Activated T-cell treated with anti-CD3 and anti-CD28 coated beads, Interleukin-2, amount 50 U/mL, for 24 hours (primary cell): ENCODE results near the gene HADH.
"Not testable (repeated sequence)": the region's sequence is repeated elsewhere in the genome, so short reads cannot be mapped to it uniquely, and the experiment has no call there.

ENCODE experiments used
- DNase-seq: peaks from one replicate; pipeline ENCODE4 v3.0.0-alpha.2; 2020
- H3K27ac Mint-ChIP-seq: 2 replicates; pipeline ENCODE4 v1.8.0; 2020; ENCODE audit warnings: mild to moderate bottlenecking, mixed read lengths
- H3K27me3 Mint-ChIP-seq: 2 replicates; pipeline ENCODE4 v1.8.0; 2020; ENCODE audit warnings: mixed read lengths
- H3K36me3 Mint-ChIP-seq: 2 replicates; pipeline ENCODE4 v1.8.0; 2020; ENCODE audit warnings: low read depth, mixed read lengths
- H3K4me1 Mint-ChIP-seq: 2 replicates; pipeline ENCODE4 v1.8.0; 2020; ENCODE audit warnings: low read depth, mixed read lengths
- H3K4me3 Mint-ChIP-seq: 2 replicates; pipeline ENCODE4 v1.8.0; 2020; ENCODE audit warnings: mild to moderate bottlenecking, moderate library complexity, mixed read lengths
- H3K9me3 Mint-ChIP-seq: 2 replicates; pipeline ENCODE4 v1.8.0; 2020; ENCODE audit warnings: mixed read lengths

HADH gene

DNA sequence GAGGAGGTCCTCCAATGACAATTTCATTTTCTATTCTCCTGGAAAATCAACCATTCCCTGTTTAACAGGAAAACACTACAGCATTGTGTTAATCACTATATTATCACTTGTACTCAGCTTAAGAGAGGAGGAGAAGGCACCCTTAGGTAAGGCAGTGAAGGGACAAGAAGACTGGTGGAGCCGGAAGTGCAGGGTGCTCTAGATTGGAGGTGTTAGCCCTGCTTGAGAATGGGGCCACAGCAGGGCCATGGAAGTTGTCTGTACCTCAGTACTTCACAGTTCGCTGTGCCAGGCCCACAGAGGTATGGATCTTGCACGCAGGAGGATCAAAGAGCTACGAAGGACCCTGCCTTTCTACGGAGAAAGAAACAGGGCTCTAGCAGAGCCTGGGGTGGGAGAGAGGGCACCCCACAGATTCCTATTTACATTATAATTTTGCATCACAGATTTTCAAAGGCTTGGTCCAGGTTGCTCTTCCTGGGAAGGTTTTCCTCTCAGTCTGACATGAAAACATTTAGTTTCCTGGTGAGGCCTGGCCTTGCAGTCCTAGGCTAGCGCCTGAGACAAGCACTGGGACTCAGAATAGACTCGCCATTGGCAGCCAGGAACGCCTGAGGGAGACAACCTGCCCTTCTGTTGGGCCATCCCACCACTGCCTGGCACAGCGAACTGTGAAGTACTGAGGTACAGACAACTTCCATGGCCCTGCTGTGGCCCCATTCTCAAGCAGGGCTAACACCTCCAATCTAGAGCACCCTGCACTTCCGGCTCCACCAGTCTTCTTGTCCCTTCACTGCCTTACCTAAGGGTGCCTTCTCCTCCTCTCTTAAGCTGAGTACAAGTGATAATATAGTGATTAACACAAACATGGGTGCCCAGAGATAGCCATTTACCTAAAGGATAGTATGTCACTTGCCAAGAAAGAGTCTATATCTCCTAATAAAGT is 60.8 kb downstream of the HADH start:
- not testable (repeated sequence) for DNase-seq, H3K9me3 Mint-ChIP-seq
- peaks cover 89% of the 10 kb centered on the region for H3K36me3 Mint-ChIP-seq

DNA sequence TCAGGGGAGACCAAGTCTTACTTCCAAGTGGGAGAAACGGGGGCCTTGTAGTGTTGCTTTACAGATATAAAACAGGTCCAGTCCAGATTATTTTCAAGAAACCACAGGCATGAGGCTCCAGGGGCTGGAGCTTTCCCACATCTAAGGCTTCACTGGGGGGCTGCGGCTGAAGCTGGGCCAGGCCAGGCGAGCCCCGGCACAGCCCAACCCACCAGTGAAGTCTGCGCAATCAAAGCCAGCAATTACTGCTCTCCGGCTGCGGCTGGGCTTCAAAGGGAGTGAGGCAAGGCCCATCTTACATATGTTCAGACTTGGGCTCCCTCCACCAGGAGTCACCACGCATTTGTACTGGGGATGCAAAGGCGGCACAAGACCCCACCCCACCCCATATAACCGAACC is 61.7 kb downstream of the HADH start:
- H3K36me3 Mint-ChIP-seq = peaks cover 89% of the 10 kb centered on the region
- H3K27me3 Mint-ChIP-seq = no peaks in the 10 kb centered on the region
- no peak for DNase-seq
- H3K9me3 Mint-ChIP-seq = no peaks in the 10 kb centered on the region
- H3K27ac Mint-ChIP-seq = peak overlapping the region; percentile 99
- no peak overlapping the region for H3K4me3 Mint-ChIP-seq
- peaks cover 92% of the 10 kb centered on the region for H3K4me1 Mint-ChIP-seq

More for the DNA sequence above, 60.8 kb downstream of the HADH start:
- not testable (repeated sequence) for H3K27me3 Mint-ChIP-seq
- Mint-ChIP-seq H3K27ac (peak overlapping the region; percentile 99), H3K4me3 (peak overlapping the region; percentile 81), H3K4me1 (peaks cover 92% of the 10 kb centered on the region)

DNA sequence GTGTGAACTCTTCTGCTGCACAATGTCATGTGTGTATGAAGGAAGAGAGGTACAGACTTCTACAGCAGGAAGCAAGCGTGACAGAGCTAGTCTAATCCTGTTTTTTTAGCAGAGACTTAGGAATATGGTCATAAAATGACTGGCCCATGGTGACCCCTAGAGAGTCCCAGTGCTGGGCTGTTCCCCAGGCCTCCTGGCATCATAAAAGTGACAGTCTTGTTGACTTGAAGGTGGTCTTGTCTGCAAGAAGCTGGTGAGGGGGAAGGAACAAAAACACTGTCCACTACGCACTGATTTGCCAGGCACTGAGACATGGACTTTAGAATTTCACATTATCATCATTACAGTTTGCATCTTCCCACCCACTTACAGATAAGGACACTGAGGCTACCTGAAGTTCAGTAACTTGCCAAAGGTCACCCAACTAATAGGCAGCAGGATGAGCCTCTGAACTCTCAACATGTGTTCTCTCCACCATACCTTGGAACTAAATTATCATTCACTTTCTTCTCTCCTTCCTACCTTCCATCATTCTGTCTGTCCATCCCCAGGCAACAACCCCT is 63.0 kb downstream of the HADH start:
- peaks cover 97% of the 10 kb centered on the region for H3K4me1 Mint-ChIP-seq
- H3K36me3 Mint-ChIP-seq = peaks cover 89% of the 10 kb centered on the region
- DNase-seq = no peak
- H3K4me3 Mint-ChIP-seq = no peak overlapping the region
- H3K27ac Mint-ChIP-seq = peak overlapping the region; percentile 99
- H3K9me3 Mint-ChIP-seq = no peaks in the 10 kb centered on the region
- no peaks in the 10 kb centered on the region for H3K27me3 Mint-ChIP-seq

DNA sequence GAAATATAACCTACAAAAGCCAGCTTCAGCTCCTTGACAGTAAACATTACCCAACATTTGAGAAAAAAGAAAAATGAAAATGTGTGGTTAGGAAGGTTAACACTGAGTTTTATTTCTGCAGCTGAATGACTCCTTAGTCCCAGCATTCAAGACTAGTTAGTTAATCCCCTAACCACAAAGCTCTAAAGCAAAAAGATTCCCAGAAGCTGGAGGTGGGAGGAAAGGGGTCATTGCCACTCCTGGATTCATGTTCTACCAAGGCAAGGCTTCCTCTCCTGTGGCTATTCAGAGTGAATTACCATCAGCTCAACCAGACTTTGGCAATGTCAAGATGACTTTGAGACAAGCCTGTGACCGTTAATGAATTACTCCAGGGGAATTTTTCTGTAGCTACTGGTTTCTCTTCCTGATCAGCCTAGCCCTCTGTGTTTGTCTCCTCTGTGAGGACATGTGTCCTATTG is 63.6 kb downstream of the HADH start:
- Mint-ChIP-seq H3K4me3 (no peak overlapping the region), H3K27me3 (no peaks in the 10 kb centered on the region), H3K36me3 (peaks cover 84% of the 10 kb centered on the region)

DNA sequence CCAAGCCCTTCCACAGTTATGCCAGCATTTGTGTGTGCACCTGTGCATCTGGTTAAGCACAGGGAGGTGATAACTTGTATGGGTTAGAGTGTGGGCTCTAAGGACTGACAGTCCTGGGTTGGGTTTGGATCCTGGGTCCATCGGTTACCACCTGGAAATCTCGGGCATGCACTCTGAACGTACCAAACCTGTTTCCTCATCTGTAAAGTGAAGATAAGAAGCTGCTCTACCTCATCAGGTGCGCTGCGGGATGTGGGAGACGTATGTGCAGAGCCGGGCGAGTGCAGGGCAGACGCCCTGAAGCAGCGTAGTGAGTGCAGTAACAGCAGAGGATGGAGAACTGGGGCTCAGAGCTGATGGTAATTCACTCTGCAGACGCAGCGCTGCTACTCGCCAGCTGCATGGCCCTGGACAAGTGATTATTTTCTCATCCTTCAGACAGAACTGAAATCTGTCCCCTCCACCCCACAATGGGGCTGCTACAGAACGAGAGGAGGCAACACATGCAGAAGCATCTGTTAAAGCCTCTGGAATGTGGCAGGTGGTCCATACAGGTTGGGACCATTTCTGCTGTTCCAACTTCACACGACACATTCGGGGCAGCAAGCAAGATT is 64.4 kb downstream of the HADH start:
- no peaks in the 10 kb centered on the region for H3K9me3 Mint-ChIP-seq
- no peak overlapping the region for H3K4me3 Mint-ChIP-seq
- H3K27me3 Mint-ChIP-seq = no peaks in the 10 kb centered on the region
- no peak for DNase-seq
- peaks cover 96% of the 10 kb centered on the region for H3K4me1 Mint-ChIP-seq
- H3K27ac Mint-ChIP-seq = peak overlapping the region; percentile 99
- H3K36me3 Mint-ChIP-seq = peaks cover 84% of the 10 kb centered on the region

More for the DNA sequence above, 63.6 kb downstream of the HADH start:
- Mint-ChIP-seq H3K27ac (peak overlapping the region; percentile 99), H3K9me3 (no peaks in the 10 kb centered on the region), H3K4me1 (peaks cover 96% of the 10 kb centered on the region)
- DNase-seq = no peak

DNA sequence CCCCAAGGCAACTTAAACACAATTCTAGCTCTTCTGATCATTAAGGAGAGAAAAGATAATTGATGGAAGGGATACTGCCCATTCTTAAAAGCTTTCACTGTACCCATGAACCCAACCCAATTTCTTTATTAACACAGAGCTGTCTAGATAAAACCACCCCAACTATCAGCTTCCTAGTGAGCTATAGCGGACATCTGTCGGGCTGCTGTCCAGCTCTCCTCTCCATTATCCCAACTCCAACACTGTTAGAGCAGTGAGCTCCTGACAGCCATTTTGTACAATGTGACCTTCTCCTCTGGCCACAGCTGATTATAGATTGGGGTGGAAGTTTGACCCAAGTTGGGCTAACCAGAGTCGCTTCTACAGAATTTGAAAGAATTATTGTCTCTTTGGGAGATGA is 66.1 kb downstream of the HADH start:
- H3K36me3 Mint-ChIP-seq = peaks cover 88% of the 10 kb centered on the region

DNA sequence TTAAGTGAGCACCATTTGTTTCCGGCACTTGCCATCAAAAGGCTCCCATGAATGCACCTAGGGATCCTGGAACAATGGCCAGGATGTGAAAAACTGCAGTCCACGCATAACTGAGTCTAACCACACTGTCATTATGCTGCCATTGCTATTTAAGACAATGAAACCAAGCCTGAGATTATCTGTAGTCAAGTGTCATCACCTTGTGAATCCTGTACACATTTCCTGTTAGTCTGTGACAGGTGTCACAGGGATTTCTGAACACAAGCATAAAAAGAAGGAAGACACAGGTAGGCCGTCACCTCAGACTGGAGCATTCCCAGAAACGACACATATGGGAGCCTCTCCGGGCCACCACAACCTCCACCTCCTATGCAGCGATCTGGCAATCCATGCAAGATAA is 66.7 kb downstream of the HADH start:
- Mint-ChIP-seq H3K4me3 (no peak overlapping the region), H3K4me1 (peaks cover 96% of the 10 kb centered on the region), H3K27ac (peak overlapping the region; percentile 79)

More for the DNA sequence above, 66.1 kb downstream of the HADH start:
- Mint-ChIP-seq H3K27me3 (no peaks in the 10 kb centered on the region), H3K4me1 (peaks cover 96% of the 10 kb centered on the region), H3K4me3 (no peak overlapping the region), H3K27ac (peak overlapping the region; percentile 79), H3K9me3 (no peaks in the 10 kb centered on the region)
- DNase-seq = no peak

DNA sequence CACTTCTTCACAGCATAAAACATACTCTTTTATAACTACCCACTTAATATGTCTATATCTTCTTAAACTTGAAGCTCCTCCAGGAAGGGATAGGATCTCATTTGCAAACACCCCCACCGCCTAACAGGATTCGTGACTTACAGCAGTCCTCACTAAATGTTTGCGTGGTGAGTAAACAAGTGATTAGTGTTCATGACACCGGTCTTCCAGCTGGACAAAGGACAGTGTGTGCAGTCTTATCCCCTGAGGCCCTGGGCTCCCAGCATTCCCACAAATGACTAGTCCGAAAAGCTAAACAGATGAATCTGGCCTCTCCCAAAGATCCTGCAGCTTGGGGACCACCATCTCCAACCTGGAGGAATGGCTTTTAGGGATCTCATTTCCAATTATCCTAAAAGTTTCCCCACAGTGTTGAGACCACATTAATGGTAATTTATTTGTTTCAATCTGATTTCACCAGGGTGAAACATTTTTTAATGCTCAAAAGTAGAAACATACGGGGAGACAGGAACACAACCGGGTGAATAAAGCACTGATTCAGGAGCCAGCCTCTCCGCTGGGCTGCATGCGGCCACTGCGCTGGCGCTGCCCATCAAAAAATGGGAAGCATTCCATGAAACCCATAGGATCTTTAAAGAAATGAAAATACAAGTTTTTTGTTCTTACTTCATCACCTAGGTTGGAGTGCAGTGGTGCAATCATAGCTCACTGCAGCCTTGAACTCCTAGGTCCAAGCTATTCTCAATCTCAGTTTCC is 69.2 kb downstream of the HADH start:
- H3K27ac Mint-ChIP-seq = peak overlapping the region; percentile 83
- H3K27me3 Mint-ChIP-seq = no peaks in the 10 kb centered on the region
- peaks cover 86% of the 10 kb centered on the region for H3K36me3 Mint-ChIP-seq
- no peak overlapping the region for H3K4me3 Mint-ChIP-seq
- no peak for DNase-seq
- peaks cover 90% of the 10 kb centered on the region for H3K4me1 Mint-ChIP-seq
- no peaks in the 10 kb centered on the region for H3K9me3 Mint-ChIP-seq

More for the DNA sequence above, 66.7 kb downstream of the HADH start:
- Mint-ChIP-seq H3K36me3 (peaks cover 87% of the 10 kb centered on the region), H3K9me3 (no peaks in the 10 kb centered on the region), H3K27me3 (no peaks in the 10 kb centered on the region)
- no peak for DNase-seq

DNA sequence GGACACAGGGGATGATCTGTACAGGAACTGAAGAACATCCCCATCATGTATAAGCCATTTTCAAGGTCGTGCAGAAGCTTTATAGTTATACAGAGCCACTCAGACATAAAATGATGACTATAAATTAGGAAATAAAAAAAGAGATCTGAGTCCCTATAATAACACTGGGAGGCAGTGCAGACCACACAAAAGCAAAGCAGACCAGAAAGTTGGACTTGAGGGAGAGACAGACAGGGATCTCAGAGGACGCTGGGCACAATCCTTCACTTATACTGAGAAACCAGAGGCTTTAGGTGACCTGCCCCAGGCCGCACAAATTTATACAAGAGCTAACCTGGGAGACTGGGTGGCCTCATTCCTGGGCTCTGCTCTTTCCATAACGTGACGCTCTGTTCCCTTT is 70.5 kb downstream of the HADH start:
- Mint-ChIP-seq H3K9me3 (no peaks in the 10 kb centered on the region), H3K4me1 (peaks cover 90% of the 10 kb centered on the region), H3K27ac (peak overlapping the region; percentile 83), H3K36me3 (peaks cover 86% of the 10 kb centered on the region), H3K4me3 (no peak overlapping the region), H3K27me3 (no peaks in the 10 kb centered on the region)
- no peak for DNase-seq

DNA sequence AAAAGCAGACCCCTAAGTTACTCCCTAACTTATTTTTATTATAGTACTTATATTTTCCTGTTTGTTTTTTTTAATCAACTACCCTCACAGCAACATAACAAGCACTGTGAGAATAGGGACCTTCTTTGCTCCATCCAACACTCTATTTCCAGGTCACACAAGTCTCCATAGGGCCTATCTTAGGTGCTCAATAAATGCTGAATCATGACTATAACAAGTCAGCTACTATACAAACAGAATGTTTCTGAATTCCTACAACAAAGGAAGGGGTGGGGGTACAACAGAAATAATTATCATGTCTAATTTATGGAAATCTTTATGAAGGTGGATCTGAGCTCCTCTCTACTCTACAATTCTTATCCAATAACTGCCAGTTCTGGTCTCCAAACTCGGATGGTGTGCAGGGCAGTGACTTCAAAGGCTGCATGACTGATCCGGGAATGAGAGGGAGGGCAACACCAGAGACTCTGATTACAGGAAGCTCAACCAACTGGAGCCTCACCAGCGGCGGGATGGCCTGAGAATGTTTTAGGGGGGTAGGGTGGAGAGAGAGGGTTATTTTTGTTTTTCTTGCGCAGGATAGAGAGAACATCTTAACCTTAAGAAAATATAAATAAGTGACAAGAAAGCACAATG is 71.1 kb downstream of the HADH start:
- Mint-ChIP-seq H3K27ac (peak overlapping the region; percentile 83), H3K36me3 (peaks cover 83% of the 10 kb centered on the region), H3K27me3 (no peaks in the 10 kb centered on the region), H3K9me3 (no peaks in the 10 kb centered on the region), H3K4me1 (peaks cover 84% of the 10 kb centered on the region), H3K4me3 (no peak overlapping the region)
- DNase-seq = no peak

DNA sequence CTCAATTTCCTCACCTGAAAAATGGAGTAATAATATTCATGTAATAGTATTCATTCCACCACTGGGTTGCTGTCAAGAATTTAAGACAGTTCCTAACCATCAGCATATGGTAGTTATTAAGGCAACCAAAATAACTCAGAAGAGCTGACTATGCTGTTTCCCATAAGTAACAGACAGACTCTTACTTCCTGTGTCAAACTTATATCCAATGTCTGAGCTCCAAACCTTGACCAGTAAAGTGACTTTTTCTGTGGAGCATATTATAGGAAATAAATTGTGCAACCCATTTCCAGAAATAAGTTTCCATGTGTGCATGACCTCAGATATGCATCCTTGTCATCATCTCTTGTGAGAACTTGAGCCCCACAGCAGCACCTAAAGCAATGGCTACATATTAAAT is 78.8 kb downstream of the HADH start:
- H3K4me1 Mint-ChIP-seq = peaks cover 75% of the 10 kb centered on the region
- no peaks in the 10 kb centered on the region for H3K27me3 Mint-ChIP-seq
- no peak overlapping the region for H3K4me3 Mint-ChIP-seq
- peak overlapping the region; percentile 79 for H3K27ac Mint-ChIP-seq
- no peak for DNase-seq
- H3K36me3 Mint-ChIP-seq = peaks cover 89% of the 10 kb centered on the region
- H3K9me3 Mint-ChIP-seq = no peaks in the 10 kb centered on the region

DNA sequence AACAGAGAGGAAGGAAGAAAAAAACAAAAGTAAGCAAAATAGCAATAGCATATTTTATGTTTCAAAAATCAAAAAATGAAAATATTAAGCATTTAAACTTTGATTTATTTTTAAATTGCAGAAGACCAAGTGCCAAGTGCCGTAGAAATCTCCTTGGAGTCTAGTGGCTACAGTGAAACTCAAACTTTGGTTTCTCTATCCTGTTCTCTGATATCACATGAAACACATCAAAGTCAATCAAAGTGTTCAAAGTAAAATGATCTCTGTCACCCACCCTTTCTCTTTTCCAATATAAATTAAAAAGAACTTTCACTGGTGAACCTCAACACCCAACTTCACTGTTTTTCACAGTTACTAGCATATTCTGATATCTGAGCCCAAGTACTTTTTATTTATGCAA is 81.1 kb downstream of the HADH start:
- Mint-ChIP-seq H3K9me3 (no peaks in the 10 kb centered on the region), H3K4me1 (peaks cover 78% of the 10 kb centered on the region), H3K27ac (peak overlapping the region; percentile 86), H3K4me3 (no peak overlapping the region), H3K27me3 (no peaks in the 10 kb centered on the region), H3K36me3 (peaks cover 92% of the 10 kb centered on the region)
- DNase-seq = no peak

DNA sequence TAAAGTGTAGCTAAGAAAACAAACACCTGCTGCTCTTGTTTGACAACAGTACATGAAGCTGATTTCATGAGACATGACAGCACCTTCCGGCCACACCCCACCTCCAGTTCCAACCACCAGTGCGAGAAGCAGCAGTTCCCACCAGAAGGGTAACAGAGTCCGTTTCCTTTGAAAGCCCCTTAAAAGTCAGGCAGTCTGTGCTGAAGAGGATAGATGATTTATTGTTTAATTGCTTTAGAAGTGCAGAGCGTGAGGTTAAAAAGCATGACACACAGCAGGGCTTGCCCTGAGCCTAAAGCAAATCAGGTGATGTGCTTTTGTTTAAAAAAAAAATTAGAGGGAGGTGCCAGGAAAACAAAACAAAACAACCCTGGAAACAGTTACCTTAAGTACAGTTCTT is 82.6 kb downstream of the HADH start:
- no peak for DNase-seq
- Mint-ChIP-seq H3K36me3 (peaks cover 87% of the 10 kb centered on the region), H3K9me3 (no peaks in the 10 kb centered on the region), H3K4me3 (peak overlapping the region; percentile 21), H3K27me3 (no peaks in the 10 kb centered on the region), H3K27ac (peak overlapping the region; percentile 86), H3K4me1 (peaks cover 72% of the 10 kb centered on the region)
